K562 (cell line): ENCODE data around the gene FAXC. TPM values are rescaled to one million over a fixed set of nuclear protein-coding genes. Genes with fewer than 3 reads are reported as not detected.

Experiments used
- ATAC-seq: fragments of 200-7000 bp; cut with Tn5 transposase; 3 replicates; pipeline ENCODE4 v1.9.1; 2020; ENCODE audit warnings: moderate library complexity
- BruUV-seq: library from RNA; stranded (reverse); fragments of 400-500 nt; replicated peaks from 2 replicates; lab custom pipeline; 2021; lab: Mats Ljungman, UMichigan
- CTCF ChIA-PET: fragments of 300-600 bp; formaldehyde crosslinking; extraction: SDS; loops from one replicate; lab custom pipeline; 2021; ENCODE audit warnings: low intra/inter-chr PET ratio; lab: Yijun Ruan, JAX
- POLR2A ChIA-PET: fragments of 300-600, 350-650 bp; sonication (Branson Sonifier 250); formaldehyde crosslinking; extraction: SDS; loops from one replicate; lab custom pipeline; 2021; ENCODE audit warnings: antibody characterized with exemption, inconsistent platforms; lab: Yijun Ruan, JAX
- DNase-seq, 4 experiments: peaks; one replicate each; pipeline versions ENCODE4 v3.0.0 to v3.0.0-alpha.2; 2011 to 2018; ENCODE audit warnings: low spot score in 3 of 4, mixed read lengths in 3 of 4; ENCODE audit errors: extremely low read depth in 1 of 4
- FAIRE-seq: peaks from 2 replicates; lab custom pipeline; 2011; peaks lifted over from hg19 to GRCh38; lab: Jason Lieb, UNC
- H2AFZ ChIP-seq: 2 replicates; pipeline ENCODE4 v1.6.0; 2011; ENCODE audit warnings: low read depth, low read length, control low read depth, inconsistent platforms
- H3K27ac ChIP-seq: fragments of 200-600 bp; 3 replicates; pipeline ENCODE4 v1.8.0; 2011; ENCODE audit warnings: low read depth, mild to moderate bottlenecking, control low read depth, inconsistent platforms, low read length, moderate library complexity, mixed read lengths; ENCODE audit errors: extremely low read depth
- H3K27me3 ChIP-seq, 2 experiments: fragments of 300-600 bp in 1 of 2; 2 replicates in 1 of 2; 3 replicates in 1 of 2; pipeline versions ENCODE4 v1.6.0 to v1.8.0; 2011; ENCODE audit warnings: inconsistent platforms in 2 of 2, low read length in 2 of 2, mild to moderate bottlenecking in 1 of 2, mixed read lengths in 1 of 2, moderate library complexity in 1 of 2; ENCODE audit not compliant: control insufficient read depth in 2 of 2, insufficient read depth in 2 of 2
- H3K36me3 ChIP-seq: fragments of 300-600 bp; 3 replicates; pipeline ENCODE4 v1.8.0; 2011; ENCODE audit warnings: mild to moderate bottlenecking, low read length, inconsistent platforms; ENCODE audit not compliant: control insufficient read depth, insufficient read depth
- H3K4me1 ChIP-seq, 2 experiments: fragments of 200-600 bp in 1 of 2; replicated peaks in 1 of 2; 2 replicates in 1 of 2; 3 replicates in 1 of 2; pipeline versions ENCODE4 v1.5.1 to v1.8.0; 2011; ENCODE audit warnings: inconsistent platforms in 2 of 2, low read length in 2 of 2, mild to moderate bottlenecking in 1 of 2, mixed read lengths in 1 of 2, moderate library complexity in 1 of 2; ENCODE audit not compliant: control insufficient read depth in 2 of 2, insufficient read depth in 2 of 2
- H3K4me2 ChIP-seq: 2 replicates; pipeline ENCODE4 v1.6.1; 2011; ENCODE audit warnings: low read length, control low read depth, inconsistent platforms, mixed read lengths; ENCODE audit not compliant: insufficient read depth
- H3K4me3 ChIP-seq: fragments of 200-600 bp; sonication (generic), shearing (Covaris generic); 2 replicates; pipeline ENCODE4 v1.5.1; 2016; ENCODE audit warnings: control low read depth, inconsistent platforms
- H3K79me2 ChIP-seq: fragments of 200-600 bp; 3 replicates; pipeline ENCODE4 v1.8.0; 2011; ENCODE audit warnings: low read length, inconsistent platforms; ENCODE audit not compliant: control insufficient read depth, insufficient read depth
- H3K9ac ChIP-seq, 2 experiments: 2 replicates each; pipeline versions ENCODE4 v1.6.0 to v1.6.1; 2011; ENCODE audit warnings: low read depth in 2 of 2, low read length in 2 of 2, control low read depth in 1 of 2, inconsistent platforms in 1 of 2, mild to moderate bottlenecking in 1 of 2, mixed read lengths in 1 of 2; ENCODE audit not compliant: insufficient read depth in 1 of 2
- H3K9me1 ChIP-seq: one replicate; pipeline ENCODE4 v1.6.0; 2011; ENCODE audit warnings: inconsistent platforms, mild to moderate bottlenecking, low read length, moderate library complexity; ENCODE audit not compliant: control insufficient read depth, insufficient read depth
- H3K9me3 ChIP-seq: replicated peaks from 2 replicates; pipeline ENCODE4 v1.5.1; 2011; ENCODE audit warnings: low read depth, low read length, inconsistent platforms; ENCODE audit not compliant: control insufficient read depth, insufficient read depth
- H4K20me1 ChIP-seq: replicated peaks from 2 replicates; pipeline ENCODE4 v1.6.1; 2011; ENCODE audit warnings: low read length, inconsistent platforms, mixed read lengths; ENCODE audit not compliant: control insufficient read depth, insufficient read depth
- ARNT ChIP-seq, 2 experiments: fragments of 450-650 bp; IDR thresholded peaks; 2 replicates each; pipeline ENCODE4 v1.6.1; 2016; ENCODE audit warnings: mild to moderate bottlenecking in 1 of 2
- ATF1 ChIP-seq, 2 experiments: fragments of 450-650 bp in 1 of 2; IDR thresholded peaks; 2 replicates each; pipeline ENCODE4 v1.6.1; 2016; ENCODE audit warnings: missing compliant biosample characterization in 1 of 2, missing genetic modification characterization in 1 of 2
- C11orf30 ChIP-seq: fragments of 450-650 bp; IDR thresholded peaks from 2 replicates; pipeline ENCODE4 v1.6.1; 2016; ENCODE audit warnings: low read depth, mild to moderate bottlenecking
- MAFF ChIP-seq: IDR thresholded peaks from 2 replicates; pipeline ENCODE4 v1.6.1; 2012; ENCODE audit warnings: low read length, improper control_type of control experiment
- MXI1 ChIP-seq: IDR thresholded peaks from 2 replicates; pipeline ENCODE4 v1.6.1; 2011; ENCODE audit warnings: low read depth, mild to moderate bottlenecking, improper control_type of control experiment, low read length
- PRMT5 ChIP-seq: sonication (generic); formaldehyde crosslinking; IDR thresholded peaks from 2 replicates; pipeline ENCODE4 v1.5.0; 2020; ENCODE audit warnings: missing genetic modification reagents
- ZNF239 ChIP-seq: fragments of 250-450 bp; sonication (Bioruptor Pico); IDR thresholded peaks from 2 replicates; pipeline ENCODE4 v1.4.0; 2020; ENCODE audit warnings: mild to moderate bottlenecking
- ZNF436 ChIP-seq: fragments of 250-450, 450-650 bp; sonication (Bioruptor Pico); formaldehyde crosslinking; IDR thresholded peaks from 2 replicates; pipeline ENCODE4 v1.7.0; 2020; ENCODE audit warnings: mild to moderate bottlenecking
- WGBS: fragments of 100-300 bp; shearing (Covaris generic); methylation state at CpG from one replicate; pipeline ENCODE4 v1.1.6; 2016; ENCODE audit warnings: low coverage, mixed read lengths; ENCODE audit not compliant: insufficient coverage; ENCODE audit errors: missing lambda C conversion rate; 5-methylcytosine and 5-hydroxymethylcytosine counted together
- in situ Hi-C: fragments of 300-500 bp; cut with MboI; formaldehyde crosslinking; loops from 4 replicates; pipeline ENCODE4 v1.15.0; 2018; ENCODE audit warnings: inconsistent platforms, mixed read lengths
- intact Hi-C: fragments of 100-400 bp; cut with micrococcal nuclease; formaldehyde crosslinking; loops from 2 replicates; pipeline ENCODE4 v1.14.2; 2022
- polyA plus RNA-seq, 8 experiments: library from polyadenylated mRNA; depleted of rRNA in 4 of 8; stranded (reverse) in 5 of 8; unstranded in 3 of 8; fragments of >200 nt; fragmentation: Nextera tagmentation in 2 of 8; fragmentation: Illumina TruSeq in 1 of 8; extraction: Ambion mirVana in 2 of 8; extraction: Trizol in 1 of 8; gene quantifications; 2 replicates each; pipeline versions ENCODE4 v1.2.1 to v1.2.3, GENCODE V29; 2011 to 2014; ENCODE audit warnings: inconsistent platforms in 1 of 8, missing spikeins in 1 of 8
- total RNA-seq, 7 experiments: library from RNA; depleted of rRNA in 6 of 7; stranded (reverse); fragments of >200 nt in 6 of 7; fragmentation: Illumina TruSeq in 2 of 7; extraction: Trizol in 2 of 7; gene quantifications; 2 replicates each; pipeline versions ENCODE4 v1.2.1 to v1.2.3, GENCODE V29; 2011 to 2021; ENCODE audit warnings: low replicate concordance in 1 of 7
- TF ChIP-seq, protein P1 (sequence below): IDR thresholded peaks from 2 replicates; pipeline ENCODE4 v1.6.1; 2014; ENCODE audit warnings: antibody characterized with exemption
- TF ChIP-seq, protein P2 (sequence below): fragments of 250-450 bp; sonication (Bioruptor Pico); IDR thresholded peaks from 2 replicates; pipeline ENCODE4 v1.5.0; 2020; ENCODE audit warnings: mild to moderate bottlenecking
- TF ChIP-seq, protein P3 (sequence below): fragments of 250-450 bp; sonication (Bioruptor Pico); IDR thresholded peaks from 2 replicates; pipeline ENCODE4 v1.9.0; 2021; ENCODE audit warnings: mild to moderate bottlenecking
- TF ChIP-seq, protein P4 (sequence below): fragments of 150-350 bp; IDR thresholded peaks from 2 replicates; pipeline ENCODE4 v1.6.1; 2014; ENCODE audit warnings: low read depth, mild to moderate bottlenecking, low read length, borderline replicate concordance

FAXC gene
- total and polyA plus RNA-seq, 9 of the 15 experiments (the other 6 are each of a cell fraction or from before 2014, with no cell fraction given): 0.06 to 0.40 (median 0.13) TPM; not detected in 5

DNA sequence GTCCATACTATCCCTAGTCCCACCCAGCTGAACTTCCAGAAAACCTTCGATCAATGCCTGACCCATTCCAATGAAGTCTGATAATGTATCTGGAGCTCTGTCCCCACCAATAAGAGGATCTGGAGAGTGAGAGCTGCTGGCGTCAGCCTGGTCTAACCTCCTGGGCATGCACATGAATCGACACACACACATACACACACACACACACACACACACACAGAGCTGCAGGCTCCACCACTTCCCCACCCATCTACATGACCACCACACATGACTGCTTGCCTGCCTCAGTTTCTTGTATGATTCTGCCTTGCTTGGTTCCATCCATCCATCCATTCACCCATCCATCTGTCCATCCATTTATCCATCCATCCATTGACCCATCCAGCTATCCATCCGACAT, 60.8 kb downstream of the FAXC start (continued):
- TF ChIP-seq, protein P1, sequence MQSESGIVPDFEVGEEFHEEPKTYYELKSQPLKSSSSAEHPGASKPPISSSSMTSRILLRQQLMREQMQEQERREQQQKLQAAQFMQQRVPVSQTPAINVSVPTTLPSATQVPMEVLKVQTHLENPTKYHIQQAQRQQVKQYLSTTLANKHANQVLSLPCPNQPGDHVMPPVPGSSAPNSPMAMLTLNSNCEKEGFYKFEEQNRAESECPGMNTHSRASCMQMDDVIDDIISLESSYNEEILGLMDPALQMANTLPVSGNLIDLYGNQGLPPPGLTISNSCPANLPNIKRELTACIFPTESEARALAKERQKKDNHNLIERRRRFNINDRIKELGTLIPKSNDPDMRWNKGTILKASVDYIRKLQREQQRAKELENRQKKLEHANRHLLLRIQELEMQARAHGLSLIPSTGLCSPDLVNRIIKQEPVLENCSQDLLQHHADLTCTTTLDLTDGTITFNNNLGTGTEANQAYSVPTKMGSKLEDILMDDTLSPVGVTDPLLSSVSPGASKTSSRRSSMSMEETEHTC: no peak
- TF ChIP-seq, protein P2, sequence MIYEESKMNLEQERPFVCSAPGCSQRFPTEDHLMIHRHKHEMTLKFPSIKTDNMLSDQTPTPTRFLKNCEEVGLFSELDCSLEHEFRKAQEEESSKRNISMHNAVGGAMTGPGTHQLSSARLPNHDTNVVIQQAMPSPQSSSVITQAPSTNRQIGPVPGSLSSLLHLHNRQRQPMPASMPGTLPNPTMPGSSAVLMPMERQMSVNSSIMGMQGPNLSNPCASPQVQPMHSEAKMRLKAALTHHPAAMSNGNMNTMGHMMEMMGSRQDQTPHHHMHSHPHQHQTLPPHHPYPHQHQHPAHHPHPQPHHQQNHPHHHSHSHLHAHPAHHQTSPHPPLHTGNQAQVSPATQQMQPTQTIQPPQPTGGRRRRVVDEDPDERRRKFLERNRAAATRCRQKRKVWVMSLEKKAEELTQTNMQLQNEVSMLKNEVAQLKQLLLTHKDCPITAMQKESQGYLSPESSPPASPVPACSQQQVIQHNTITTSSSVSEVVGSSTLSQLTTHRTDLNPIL (CRISPR knock-in tag): no peak

GRCh38 chr6:99287523-99287922, 62.0 kb downstream of the FAXC start:
- CTCF ChIA-PET: no interaction called here
- no TSS peak for BruUV-seq

More at GRCh38 chr6:99287523-99287922, 62.0 kb downstream of the FAXC start:
- no peaks in the 10 kb centered on the region for H3K36me3 ChIP-seq
- intact Hi-C loops (no loop called here), in situ Hi-C loops (no loop called here)
- no peak overlapping the region for H3K27ac ChIP-seq
- FAIRE-seq (no peak), DNase-seq (no peak), ATAC-seq (no peak)
- no peak overlapping the region for H3K9ac ChIP-seq
- TF ChIP-seq PRMT5 (CRISPR knock-in tag): no peak
- TF ChIP-seq, protein P3, sequence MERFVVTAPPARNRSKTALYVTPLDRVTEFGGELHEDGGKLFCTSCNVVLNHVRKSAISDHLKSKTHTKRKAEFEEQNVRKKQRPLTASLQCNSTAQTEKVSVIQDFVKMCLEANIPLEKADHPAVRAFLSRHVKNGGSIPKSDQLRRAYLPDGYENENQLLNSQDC (CRISPR knock-in tag): no peak
- TF ChIP-seq ARNT (IDR thresholded peaks at IDR 0.05): no peak
- TF ChIP-seq ATF1 (CRISPR knock-in tag; IDR thresholded peaks at IDR 0.05): no peak
- no peak for TF ChIP-seq ATF1 (tag; IDR thresholded peaks at IDR 0.05)
- TF ChIP-seq C11orf30: no peak
- TF ChIP-seq, protein P4, sequence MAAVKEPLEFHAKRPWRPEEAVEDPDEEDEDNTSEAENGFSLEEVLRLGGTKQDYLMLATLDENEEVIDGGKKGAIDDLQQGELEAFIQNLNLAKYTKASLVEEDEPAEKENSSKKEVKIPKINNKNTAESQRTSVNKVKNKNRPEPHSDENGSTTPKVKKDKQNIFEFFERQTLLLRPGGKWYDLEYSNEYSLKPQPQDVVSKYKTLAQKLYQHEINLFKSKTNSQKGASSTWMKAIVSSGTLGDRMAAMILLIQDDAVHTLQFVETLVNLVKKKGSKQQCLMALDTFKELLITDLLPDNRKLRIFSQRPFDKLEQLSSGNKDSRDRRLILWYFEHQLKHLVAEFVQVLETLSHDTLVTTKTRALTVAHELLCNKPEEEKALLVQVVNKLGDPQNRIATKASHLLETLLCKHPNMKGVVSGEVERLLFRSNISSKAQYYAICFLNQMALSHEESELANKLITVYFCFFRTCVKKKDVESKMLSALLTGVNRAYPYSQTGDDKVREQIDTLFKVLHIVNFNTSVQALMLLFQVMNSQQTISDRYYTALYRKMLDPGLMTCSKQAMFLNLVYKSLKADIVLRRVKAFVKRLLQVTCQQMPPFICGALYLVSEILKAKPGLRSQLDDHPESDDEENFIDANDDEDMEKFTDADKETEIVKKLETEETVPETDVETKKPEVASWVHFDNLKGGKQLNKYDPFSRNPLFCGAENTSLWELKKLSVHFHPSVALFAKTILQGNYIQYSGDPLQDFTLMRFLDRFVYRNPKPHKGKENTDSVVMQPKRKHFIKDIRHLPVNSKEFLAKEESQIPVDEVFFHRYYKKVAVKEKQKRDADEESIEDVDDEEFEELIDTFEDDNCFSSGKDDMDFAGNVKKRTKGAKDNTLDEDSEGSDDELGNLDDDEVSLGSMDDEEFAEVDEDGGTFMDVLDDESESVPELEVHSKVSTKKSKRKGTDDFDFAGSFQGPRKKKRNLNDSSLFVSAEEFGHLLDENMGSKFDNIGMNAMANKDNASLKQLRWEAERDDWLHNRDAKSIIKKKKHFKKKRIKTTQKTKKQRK: no peak
- no peak for TF ChIP-seq MAFF
- TF ChIP-seq ZNF239 (CRISPR knock-in tag): no peak
- no peak for TF ChIP-seq ZNF436 (CRISPR knock-in tag)
- TF ChIP-seq MXI1: no peak
- peaks cover 0 to 4% of the 10 kb centered on the region in 2 experiments; a peak in 2 of 5 replicates for H3K27me3 ChIP-seq
- H3K4me1 ChIP-seq: no peaks in the 10 kb centered on the region
- H3K9me1 ChIP-seq: no peaks in the 10 kb centered on the region
- H3K4me2 ChIP-seq: no peak overlapping the region
- no peak overlapping the region for H2AFZ ChIP-seq
- POLR2A ChIA-PET: interaction anchor here (0.5 kb wide), 1 partner anchor 516 kb away, joined by 3 read pairs; no protein-coding TSS in a partner anchor
- no peak overlapping the region for H3K4me3 ChIP-seq
- no peaks in the 10 kb centered on the region for H3K79me2 ChIP-seq
- 0% methylated on average over 2 of the region's 2 CpGs for WGBS
- H4K20me1 ChIP-seq: no peaks in the 10 kb centered on the region
- H3K9me3 ChIP-seq: no peaks in the 10 kb centered on the region
